GM23248 (cell line): ENCODE results near the gene RECQL5. TPM values are rescaled to one million over a fixed set of nuclear protein-coding genes. Genes with fewer than 3 reads are reported as not detected.

Experiments
- DNase-seq: peaks from one replicate; pipeline ENCODE4 v3.0.0-alpha.2; 2015
- H2AFZ ChIP-seq: fragments of 200-600 bp; sonication (generic); 2 replicates; pipeline ENCODE4 v1.6.1; 2016; ENCODE audit warnings: antibody characterized with exemption
- H3F3A ChIP-seq: fragments of 200-600 bp; sonication (generic); 2 replicates; pipeline ENCODE4 v1.6.1; 2016; ENCODE audit warnings: mild to moderate bottlenecking, antibody characterized with exemption, mixed run types; ENCODE audit not compliant: insufficient read depth
- H3K27ac ChIP-seq: fragments of 200-600 bp; sonication (generic); 2 replicates; pipeline ENCODE4 v1.5.1; 2016; ENCODE audit warnings: mild to moderate bottlenecking
- H3K27me3 ChIP-seq: fragments of 200-600 bp; sonication (generic); replicated peaks from 2 replicates; pipeline ENCODE4 v1.6.1; 2016; ENCODE audit warnings: mild to moderate bottlenecking; ENCODE audit not compliant: insufficient read depth
- H3K36me3 ChIP-seq: fragments of 200-600 bp; sonication (generic); 2 replicates; pipeline ENCODE4 v1.6.1; 2016; ENCODE audit warnings: low read depth, mild to moderate bottlenecking
- H3K4me1 ChIP-seq: fragments of 200-600 bp; sonication (generic); 2 replicates; pipeline ENCODE4 v1.6.1; 2016; ENCODE audit warnings: mild to moderate bottlenecking; ENCODE audit not compliant: insufficient read depth
- H3K4me2 ChIP-seq: fragments of 200-600 bp; sonication (generic); one replicate; pipeline ENCODE4 v1.6.1; 2016; ENCODE audit warnings: mild to moderate bottlenecking; ENCODE audit not compliant: unreplicated experiment
- H3K4me3 ChIP-seq: fragments of 200-600 bp; sonication (generic); 2 replicates; pipeline ENCODE4 v1.5.1; 2016; ENCODE audit warnings: mild to moderate bottlenecking
- H3K79me2 ChIP-seq: fragments of 200-600 bp; sonication (generic); 2 replicates; pipeline ENCODE4 v1.6.1; 2016; ENCODE audit warnings: mild to moderate bottlenecking; ENCODE audit not compliant: insufficient read depth
- H3K9ac ChIP-seq: fragments of 200-600 bp; sonication (generic); 2 replicates; pipeline ENCODE4 v1.6.1; 2016; ENCODE audit warnings: mild to moderate bottlenecking
- H3K9me2 ChIP-seq: fragments of 200-600 bp; sonication (generic); 2 replicates; pipeline ENCODE4 v1.6.1; 2016; ENCODE audit warnings: mixed run types, mild to moderate bottlenecking, moderate library complexity; ENCODE audit not compliant: insufficient read depth
- H3K9me3 ChIP-seq: fragments of 200-600 bp; sonication (generic); one replicate; pipeline ENCODE4 v1.6.1; 2017; ENCODE audit warnings: low read depth
- H4K20me1 ChIP-seq: fragments of 200-600 bp; sonication (generic); 2 replicates; pipeline ENCODE4 v1.6.0; 2016; ENCODE audit not compliant: insufficient read depth
- EZH2 ChIP-seq: fragments of 200-600 bp; sonication (generic); IDR thresholded peaks from 2 replicates; pipeline ENCODE4 v1.6.1; 2018; ENCODE audit warnings: antibody characterized with exemption, mild to moderate bottlenecking; ENCODE audit not compliant: insufficient read depth, poor library complexity, severe bottlenecking
- EZH2phosphoT487 ChIP-seq: fragments of 200-600 bp; sonication (generic); IDR thresholded peaks from 2 replicates; pipeline ENCODE4 v1.6.1; 2018; ENCODE audit warnings: antibody characterized with exemption, moderate library complexity, mild to moderate bottlenecking, low read depth; ENCODE audit not compliant: insufficient read depth
- whole genome bisulfite sequencing, 2 experiments: methylation state at CpG; one replicate each; pipeline ENCODE4 v1.1.6; 2015 to 2017; ENCODE audit warnings: low lambda C conversion rate in 2 of 2, low coverage in 1 of 2; ENCODE audit errors: missing lambda C conversion rate in 2 of 2; 5-methylcytosine and 5-hydroxymethylcytosine counted together
- in situ Hi-C: fragments of 300-500 bp; cut with MboI; formaldehyde crosslinking; loops from 2 replicates; pipeline ENCODE4 v1.15.0; 2020
- polyA plus RNA-seq: library from polyadenylated mRNA; unstranded; fragments of >200 nt; fragmentation: Nextera tagmentation; extraction: Ambion mirVana; gene quantifications from 2 replicates; pipeline ENCODE4 v1.2.1, GENCODE V29; 2016
- total RNA-seq: library from RNA; depleted of rRNA; stranded (reverse); fragments of >200 nt; shearing (Covaris generic); gene quantifications from 2 replicates; pipeline ENCODE4 v1.2.3, GENCODE V29; 2014

The RECQL5 gene
- total and polyA plus RNA-seq, 2 experiments from 2014 or later = 12.8 to 20.9 TPM

DNA sequence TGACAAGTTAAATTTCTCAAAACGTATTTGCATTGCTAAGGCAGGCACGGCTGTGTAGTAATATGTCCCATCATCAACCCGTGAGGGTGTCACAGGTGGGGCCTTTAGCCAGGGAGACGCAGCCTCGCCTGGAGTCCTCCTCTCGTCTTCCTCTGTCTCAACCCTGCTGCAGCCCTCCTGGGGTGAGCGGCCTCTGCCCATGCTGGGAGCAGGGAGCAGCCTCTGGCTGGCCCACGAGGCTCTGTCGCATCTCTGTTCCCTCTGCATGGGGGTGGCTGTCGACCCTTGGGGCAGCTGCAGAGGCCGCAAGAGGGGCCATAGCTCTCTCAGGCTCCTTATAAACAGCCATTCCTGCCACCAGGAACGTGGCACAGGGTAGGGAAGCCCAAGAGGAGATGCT is 34.5 kb downstream of the RECQL5 start:
- H3K4me1 ChIP-seq = peaks cover 13% of the 10 kb centered on the region
- TF ChIP-seq EZH2phosphoT487 (no peak), EZH2 (no peak)
- no peaks in the 10 kb centered on the region for H3K9me2 ChIP-seq
- in situ Hi-C loops = no loop called here
- H2AFZ ChIP-seq = no peak overlapping the region
- H3K36me3 ChIP-seq = no peaks in the 10 kb centered on the region
- H4K20me1 ChIP-seq = no peaks in the 10 kb centered on the region
- WGBS, 2 experiments = 62 to 67% methylated on average over 11 to 12 of the region's 12 CpGs
- 0 out of 2 replicates have a peak overlapping the region, but pooled peaks have one; percentile 73 for H3K27ac ChIP-seq
- 0 out of 2 replicates have a peak, but pooled peaks cover 4% of the 10 kb centered on the region for H3F3A ChIP-seq
- no peak overlapping the region for H3K4me3 ChIP-seq
- no peaks in the 10 kb centered on the region for H3K79me2 ChIP-seq
- H3K27me3 ChIP-seq = no peaks in the 10 kb centered on the region
- no peak overlapping the region for H3K4me2 ChIP-seq
- DNase-seq = no peak
- H3K9me3 ChIP-seq = no peaks in the 10 kb centered on the region
- no peak overlapping the region for H3K9ac ChIP-seq

DNA sequence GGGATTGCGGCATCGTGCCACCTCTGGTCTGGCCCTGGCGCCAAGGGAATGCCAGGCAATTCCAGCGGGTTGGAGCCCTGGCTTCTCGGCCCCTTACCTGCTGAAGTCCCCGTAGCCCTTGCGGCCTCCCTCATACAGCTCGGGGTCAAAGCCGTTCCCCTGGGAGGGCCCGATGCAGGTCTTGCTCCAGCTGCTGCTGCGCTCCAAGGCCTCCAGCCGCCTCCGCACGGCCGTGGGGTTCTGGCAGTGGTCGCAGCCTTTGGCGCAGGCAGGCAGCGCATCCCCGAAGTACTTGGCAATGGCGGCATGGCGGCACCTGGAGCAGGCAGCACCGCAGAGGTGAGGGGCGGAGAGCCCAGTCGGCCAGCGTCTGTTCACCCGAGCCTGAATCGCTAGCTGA is 35.6 kb downstream of the RECQL5 start:
- no peak for DNase-seq
- Histone ChIP-seq H3F3A (0 out of 2 replicates have a peak, but pooled peaks cover 4% of the 10 kb centered on the region), H3K4me3 (no peak overlapping the region), H3K4me1 (peaks cover 13% of the 10 kb centered on the region), H3K36me3 (no peaks in the 10 kb centered on the region), H4K20me1 (no peaks in the 10 kb centered on the region), H3K27me3 (no peaks in the 10 kb centered on the region), H3K9ac (no peak overlapping the region), H3K79me2 (no peaks in the 10 kb centered on the region), H2AFZ (no peak overlapping the region), H3K4me2 (no peak overlapping the region), H3K27ac (no peak overlapping the region), H3K9me2 (no peaks in the 10 kb centered on the region), H3K9me3 (no peaks in the 10 kb centered on the region)
- in situ Hi-C loops = no loop called here
- WGBS, 2 experiments = 91 to 95% methylated on average over 27 of the region's 27 CpGs
- TF ChIP-seq EZH2phosphoT487 = no peak
- no peak for TF ChIP-seq EZH2

DNA sequence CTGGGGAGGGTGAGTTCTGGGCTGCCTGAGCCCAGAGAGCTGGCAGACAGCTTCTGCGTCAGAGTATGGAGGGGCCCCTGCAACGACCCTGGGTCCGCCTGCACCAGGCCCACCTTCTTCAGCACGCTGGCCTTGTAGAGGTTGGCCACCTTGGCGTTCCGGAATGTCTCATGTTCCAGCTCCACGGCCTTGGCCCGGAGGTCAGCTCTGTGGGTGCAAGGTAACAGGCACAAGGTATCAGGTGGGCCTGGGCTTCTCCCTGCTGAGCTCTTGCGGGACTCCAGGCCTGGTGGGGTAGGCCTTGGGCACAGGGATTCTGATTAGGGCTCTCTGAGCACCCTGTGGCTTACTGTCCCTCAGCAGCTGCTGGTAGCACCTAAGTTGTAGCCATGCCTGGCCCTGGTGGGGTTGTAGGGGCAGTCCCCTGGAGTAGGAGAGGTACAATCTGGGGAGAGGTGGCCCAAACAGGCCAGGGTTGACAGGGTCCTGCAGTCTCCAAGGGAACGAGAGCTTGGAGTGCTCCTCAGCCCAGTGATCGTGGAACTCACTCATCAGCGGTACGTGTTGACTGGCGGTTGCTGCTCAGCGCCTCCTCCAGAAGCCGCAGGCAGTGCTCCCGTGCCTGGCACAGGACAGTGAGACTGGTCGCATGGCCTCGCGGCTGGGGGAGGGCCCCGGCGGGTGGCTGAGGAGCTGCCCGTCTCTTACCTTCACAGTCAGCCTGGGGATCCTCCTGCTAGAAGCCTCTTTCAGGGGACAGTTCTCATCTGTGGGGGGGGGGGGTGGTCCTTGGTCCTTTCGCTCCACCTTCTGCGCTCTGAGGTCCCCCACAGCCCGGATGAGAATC is 36.7 kb downstream of the RECQL5 start:
- Histone ChIP-seq H3K9me3 (no peaks in the 10 kb centered on the region), H3F3A (0 out of 2 replicates have a peak, but pooled peaks cover 4% of the 10 kb centered on the region), H3K4me3 (no peak overlapping the region), H3K4me2 (no peak overlapping the region), H3K9me2 (no peaks in the 10 kb centered on the region), H3K9ac (no peak overlapping the region), H3K4me1 (peaks cover 13% of the 10 kb centered on the region), H3K27me3 (no peaks in the 10 kb centered on the region), H2AFZ (no peak overlapping the region), H3K36me3 (no peaks in the 10 kb centered on the region), H3K79me2 (no peaks in the 10 kb centered on the region), H4K20me1 (no peaks in the 10 kb centered on the region), H3K27ac (no peak overlapping the region)
- no peak for DNase-seq
- TF ChIP-seq EZH2 (no peak), EZH2phosphoT487 (no peak)
- WGBS, 2 experiments = 89 to 92% methylated on average over 23 to 25 of the region's 26 CpGs
- in situ Hi-C loops = no loop called here

DNA sequence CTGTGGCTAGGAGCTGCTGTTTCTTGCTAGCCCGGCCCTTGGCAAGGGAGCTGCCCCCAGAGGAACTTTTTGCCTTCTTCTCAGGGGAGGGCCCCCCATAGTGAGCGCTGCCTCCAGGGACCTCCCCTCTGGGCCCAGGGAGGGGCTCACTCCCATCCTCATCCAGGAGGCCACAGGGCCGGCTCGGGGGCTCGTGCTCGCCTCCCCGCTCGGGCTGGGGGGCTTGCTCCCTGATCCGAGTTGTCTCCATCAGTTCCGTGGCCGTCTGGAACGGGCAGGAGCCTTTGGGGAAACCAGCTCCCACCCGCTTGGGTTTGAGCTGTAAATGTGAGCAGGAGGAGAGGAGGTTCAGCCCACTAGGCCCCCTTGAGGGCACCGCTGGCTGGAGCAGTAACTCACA is 37.8 kb downstream of the RECQL5 start:
- WGBS, 2 experiments = 68 to 79% methylated on average over 12 to 14 of the region's 14 CpGs
- Histone ChIP-seq H3K27ac (no peak overlapping the region), H3K9me2 (no peaks in the 10 kb centered on the region), H3K36me3 (no peaks in the 10 kb centered on the region), H4K20me1 (no peaks in the 10 kb centered on the region), H3K4me2 (no peak overlapping the region), H3K9me3 (no peaks in the 10 kb centered on the region), H3K4me1 (peaks cover 11% of the 10 kb centered on the region), H3K79me2 (no peaks in the 10 kb centered on the region), H3K4me3 (no peak overlapping the region), H3K27me3 (no peaks in the 10 kb centered on the region), H3K9ac (no peak overlapping the region), H3F3A (0 out of 2 replicates have a peak, but pooled peaks cover 4% of the 10 kb centered on the region), H2AFZ (no peak overlapping the region)
- TF ChIP-seq EZH2phosphoT487 (no peak), EZH2 (no peak)
- in situ Hi-C loops = no loop called here
- DNase-seq = no peak
